ENCODE measurements around the gene ERP29. TPM values are rescaled to one million over a fixed set of nuclear protein-coding genes. Genes with fewer than 3 reads are reported as not detected.
"Not testable (repeated sequence)": the region's sequence is repeated elsewhere in the genome, so short reads cannot be mapped to it uniquely, and the experiment has no call there.

Gene ERP29
- total RNA-seq, 4 donors from 2014 or later = 39.8 to 62.7 (median 49.1) TPM

- no peak for DNase-seq
- H3K27ac ChIP-seq = peak overlapping the region in 1 of 4 donors; percentile 54
- H3K27me3 ChIP-seq = no peaks in the 10 kb centered on the region
- H3K4me3 ChIP-seq = no peak overlapping the region
- H3K36me3 ChIP-seq = no peaks in the 10 kb centered on the region
- no peaks in the 10 kb centered on the region for H3K9me3 ChIP-seq
- no peak for TF ChIP-seq CTCF (IDR thresholded peaks at IDR 0.05)
- TF ChIP-seq POLR2A (IDR thresholded peaks at IDR 0.05) = no peak
- peaks cover 0 to 9% (median 2%) of the 10 kb centered on the region in 4 donors for H3K4me1 ChIP-seq
These were observed 21.3 kb upstream of the ERP29 start for GRCh38 chr12:111991946-111992345.

GRCh38 chr12:111992464-111992863 is 20.8 kb upstream of the ERP29 start:
- Histone ChIP-seq H3K9me3 (no peaks in the 10 kb centered on the region), H3K27ac (peak overlapping the region in 3 of 4 donors; percentile 9 to 60 (median 54))

GRCh38 chr12:111993292-111994150 is 19.7 kb upstream of the ERP29 start:
- no peaks in the 10 kb centered on the region for H3K27me3 ChIP-seq
- H3K4me1 ChIP-seq = peaks cover 0 to 9% (median 2%) of the 10 kb centered on the region in 4 donors
- TF ChIP-seq CTCF (IDR thresholded peaks at IDR 0.05) (no peak), POLR2A (IDR thresholded peaks at IDR 0.05) (no peak)
- no peaks in the 10 kb centered on the region for H3K36me3 ChIP-seq
- DNase-seq = peak in 1 of 3 donors; percentile 56
- peak overlapping the region; percentile 21 to 60 (median 46) for H3K27ac ChIP-seq
- H3K4me3 ChIP-seq = peak overlapping the region in 3 of 4 donors; percentile 1 to 23 (median 21)
- no peaks in the 10 kb centered on the region for H3K9me3 ChIP-seq

More at GRCh38 chr12:111992464-111992863, 20.8 kb upstream of the ERP29 start:
- no peaks in the 10 kb centered on the region for H3K36me3 ChIP-seq
- peaks cover 0 to 9% (median 2%) of the 10 kb centered on the region in 4 donors for H3K4me1 ChIP-seq
- no peaks in the 10 kb centered on the region for H3K27me3 ChIP-seq
- TF ChIP-seq POLR2A (IDR thresholded peaks at IDR 0.05) (no peak), CTCF (IDR thresholded peaks at IDR 0.05) (no peak)
- DNase-seq = no peak
- H3K4me3 ChIP-seq = no peak overlapping the region

GRCh38 chr12:111994211-111995111 is 18.8 kb upstream of the ERP29 start:
- peak overlapping the region; percentile 1 to 23 (median 13) for H3K4me3 ChIP-seq
- H3K9me3 ChIP-seq, H3K36me3 ChIP-seq, H3K4me1 ChIP-seq, H3K27me3 ChIP-seq: not testable (repeated sequence)
- peak overlapping the region; percentile 8 to 60 (median 30) for H3K27ac ChIP-seq
- peak in 1 of 3 donors; percentile 54 for DNase-seq

GRCh38 chr12:111995782-111996480 is 17.3 kb upstream of the ERP29 start:
- no peak for TF ChIP-seq POLR2A (IDR thresholded peaks at IDR 0.05)
- TF ChIP-seq CTCF (IDR thresholded peaks at IDR 0.05) = no peak
- H3K4me1 ChIP-seq = peaks cover 0 to 9% (median 2%) of the 10 kb centered on the region in 4 donors
- H3K9me3 ChIP-seq = no peaks in the 10 kb centered on the region
- no peaks in the 10 kb centered on the region for H3K27me3 ChIP-seq
- H3K4me3 ChIP-seq = no peak overlapping the region
- DNase-seq = no peak
- no peak overlapping the region for H3K27ac ChIP-seq
- H3K36me3 ChIP-seq = no peaks in the 10 kb centered on the region
